IMR-90 (cell line): ENCODE data around the gene CMTM7. TPM values are rescaled to one million over a fixed set of nuclear protein-coding genes. Genes with fewer than 3 reads are reported as not detected.

Experiments used
- ATAC-seq: fragments of 200-7000 bp; cut with Tn5 transposase; 2 replicates; pipeline ENCODE4 v1.9.1; 2020; ENCODE audit warnings: low read depth, mild to moderate bottlenecking, moderate library complexity
- BruUV-seq: library from RNA; stranded (reverse); fragments of 400-500 nt; replicated peaks from 2 replicates; lab custom pipeline; 2021; lab: Mats Ljungman, UMichigan
- CTCF ChIA-PET: fragments of 300-600 bp; formaldehyde crosslinking; extraction: SDS; loops from one replicate; lab custom pipeline; 2021; ENCODE audit warnings: antibody characterized with exemption; lab: Yijun Ruan, JAX
- POLR2A ChIA-PET: fragments of 300-600 bp; sonication (Branson Sonifier 250); formaldehyde crosslinking; loops from one replicate; lab custom pipeline; 2022; ENCODE audit warnings: antibody characterized with exemption; ENCODE audit not compliant: unreplicated experiment; lab: Charles Lee
- DNase-seq: peaks from one replicate; pipeline ENCODE4 v3.0.0; 2013
- H2AFZ ChIP-seq: replicated peaks from 2 replicates; pipeline ENCODE3; 2013; ENCODE audit warnings: low read length, mild to moderate bottlenecking; ENCODE audit not compliant: poor library complexity
- H2AK5ac ChIP-seq: 2 replicates; pipeline ENCODE4 v1.6.1; 2013; ENCODE audit warnings: low read depth, low read length, inconsistent platforms
- H2AK9ac ChIP-seq: replicated peaks from 2 replicates; pipeline ENCODE3; 2013; ENCODE audit warnings: mild to moderate bottlenecking, low read depth, low read length, moderate library complexity; ENCODE audit not compliant: poor library complexity
- H2BK120ac ChIP-seq: 2 replicates; pipeline ENCODE4 v1.6.1; 2013; ENCODE audit warnings: low read depth, low read length, inconsistent platforms
- H2BK15ac ChIP-seq: 3 replicates; pipeline ENCODE4 v1.6.1; 2013; ENCODE audit warnings: low read depth, low read length, inconsistent platforms
- H2BK20ac ChIP-seq: 2 replicates; pipeline ENCODE4 v1.6.1; 2013; ENCODE audit warnings: low read depth, mild to moderate bottlenecking, inconsistent platforms, low read length, moderate library complexity
- H2BK5ac ChIP-seq: 2 replicates; pipeline ENCODE4 v1.6.1; 2013; ENCODE audit warnings: mild to moderate bottlenecking, low read depth, low read length, inconsistent platforms; ENCODE audit not compliant: poor library complexity, severe bottlenecking
- H3K14ac ChIP-seq: replicated peaks from 2 replicates; pipeline ENCODE4 v1.6.1; 2013; ENCODE audit warnings: low read depth, low read length, inconsistent platforms
- H3K18ac ChIP-seq: 2 replicates; pipeline ENCODE4 v1.6.1; 2013; ENCODE audit warnings: low read depth, low read length, control low read depth
- H3K23ac ChIP-seq: 2 replicates; pipeline ENCODE4 v1.6.1; 2013; ENCODE audit warnings: low read depth, low read length, inconsistent platforms
- H3K27ac ChIP-seq: 2 replicates; pipeline ENCODE4 v1.5.1; 2013; ENCODE audit warnings: mild to moderate bottlenecking, control low read depth, low read length; ENCODE audit not compliant: insufficient read depth
- H3K27me3 ChIP-seq: 2 replicates; pipeline ENCODE4 v1.6.1; 2013; ENCODE audit warnings: low read length; ENCODE audit not compliant: control insufficient read depth, insufficient read depth
- H3K36me3 ChIP-seq: 2 replicates; pipeline ENCODE4 v1.6.1; 2013; ENCODE audit warnings: low read length, mixed read lengths; ENCODE audit not compliant: control insufficient read depth, insufficient read depth
- H3K4ac ChIP-seq: 2 replicates; pipeline ENCODE4 v1.6.1; 2013; ENCODE audit warnings: low read depth, low read length, inconsistent platforms
- H3K4me1 ChIP-seq: 2 replicates; pipeline ENCODE4 v1.6.1; 2013; ENCODE audit warnings: low read length, mixed read lengths; ENCODE audit not compliant: control insufficient read depth, insufficient read depth
- H3K4me2 ChIP-seq: 2 replicates; pipeline ENCODE4 v1.6.1; 2013; ENCODE audit warnings: low read depth, mild to moderate bottlenecking, control low read depth, low read length, moderate library complexity
- H3K4me3 ChIP-seq: 2 replicates; pipeline ENCODE4 v1.5.1; 2013; ENCODE audit warnings: low read depth, mild to moderate bottlenecking, control low read depth, low read length, moderate library complexity; ENCODE audit not compliant: insufficient read depth
- H3K56ac ChIP-seq: 2 replicates; pipeline ENCODE4 v1.6.1; 2013; ENCODE audit warnings: low read length, inconsistent platforms; ENCODE audit not compliant: insufficient read depth; ENCODE audit errors: extremely low read depth
- H3K79me1 ChIP-seq, 2 experiments: 2 replicates each; pipeline ENCODE4 v1.6.1; 2013; ENCODE audit warnings: low read length in 2 of 2, inconsistent platforms in 1 of 2, low read depth in 1 of 2
- H3K9ac ChIP-seq: 2 replicates; pipeline ENCODE4 v1.6.1; 2013; ENCODE audit warnings: low read depth, low read length, control low read depth
- H3K9me1 ChIP-seq: 2 replicates; pipeline ENCODE4 v1.6.1; 2013; ENCODE audit warnings: low read length, inconsistent platforms; ENCODE audit not compliant: insufficient read depth
- H3K9me3 ChIP-seq: 2 replicates; pipeline ENCODE4 v1.6.1; 2013; ENCODE audit warnings: low read length; ENCODE audit not compliant: control insufficient read depth, insufficient read depth
- H4K20me1 ChIP-seq: 2 replicates; pipeline ENCODE4 v1.6.1; 2013; ENCODE audit warnings: low read length, inconsistent platforms; ENCODE audit not compliant: insufficient read depth
- H4K5ac ChIP-seq: 2 replicates; pipeline ENCODE4 v1.6.1; 2013; ENCODE audit warnings: mild to moderate bottlenecking, low read depth, low read length, control low read depth
- H4K8ac ChIP-seq, 2 experiments: 2 replicates each; pipeline ENCODE4 v1.6.1; 2013; ENCODE audit warnings: low read depth in 2 of 2, low read length in 2 of 2, control low read depth in 1 of 2, inconsistent platforms in 1 of 2
- H4K91ac ChIP-seq: 2 replicates; pipeline ENCODE4 v1.6.1; 2013; ENCODE audit warnings: low read depth, low read length, inconsistent platforms; ENCODE audit not compliant: insufficient read depth
- POLR2A ChIP-seq: IDR thresholded peaks from 2 replicates; pipeline ENCODE4 v1.6.1; 2012; ENCODE audit warnings: mild to moderate bottlenecking, low read depth, low read length
- WGBS, 2 experiments: methylation state at CpG; one replicate each; pipeline versions ENCODE4 v1.1.5 to v1.1.7; 2013; ENCODE audit warnings: missing lambda C conversion rate in 2 of 2; ENCODE audit not compliant: insufficient read length in 1 of 2; ENCODE audit errors: extremely low coverage in 2 of 2; 5-methylcytosine and 5-hydroxymethylcytosine counted together
- dilution Hi-C: fragments of 300-500 bp; cut with HindIII; formaldehyde crosslinking; loops from one replicate; pipeline ENCODE4 v1.14.3; 2018; ENCODE audit warnings: low sequenced_read_pairs; ENCODE audit not compliant: unreplicated experiment
- in situ Hi-C: fragments of 300-500 bp; cut with MboI; formaldehyde crosslinking; loops from 3 replicates; pipeline ENCODE4 v1.14.3; 2019; ENCODE audit warnings: low sequenced_read_pairs, inconsistent platforms, mixed read lengths
- intact Hi-C: fragments of 100-400 bp; cut with micrococcal nuclease; formaldehyde crosslinking; loops from 2 replicates; pipeline ENCODE4 v1.10.0; 2022
- polyA plus RNA-seq, 3 experiments: library from polyadenylated mRNA; depleted of rRNA; stranded (reverse); fragments of >200 nt; gene quantifications; 2 replicates each; pipeline ENCODE4 v1.2.3, GENCODE V29; 2012; ENCODE audit warnings: low replicate concordance in 1 of 3
- total RNA-seq: library from RNA; depleted of rRNA; stranded (reverse); fragments of >200 nt; gene quantifications from 2 replicates; pipeline ENCODE4 v1.2.3, GENCODE V29; 2012
- TF ChIP-seq, protein P1 (sequence below): fragments of 150-350 bp; IDR thresholded peaks from 2 replicates; pipeline ENCODE4 v1.6.1; 2017; ENCODE audit warnings: mild to moderate bottlenecking, antibody characterized with exemption, low read length, low read depth

Gene CMTM7
- total and polyA plus RNA-seq, 2 of the 4 experiments (the other 2 are of a cell fraction) = 3.4 to 31.4 TPM

DNA sequence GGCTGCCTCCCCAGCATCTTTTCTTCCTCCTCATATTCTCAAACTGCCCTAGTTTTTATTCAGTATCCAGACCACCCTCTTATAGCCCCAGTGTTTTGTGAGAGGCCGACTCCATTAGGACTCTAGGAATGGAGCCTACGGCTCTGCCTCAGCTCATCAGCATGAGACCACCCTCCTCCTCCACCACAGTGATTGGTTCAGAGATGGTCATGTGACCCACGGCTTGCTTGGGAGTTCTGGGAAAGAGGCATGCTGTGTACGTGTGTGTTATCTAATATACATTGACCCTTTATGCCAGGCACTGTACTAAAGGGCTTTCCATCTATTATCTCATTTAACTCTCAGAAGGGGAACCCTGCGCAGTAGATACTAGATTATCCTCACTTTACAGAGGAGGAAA lies 17.8 kb upstream of the CMTM7 start:
- Histone ChIP-seq H4K91ac (no peak overlapping the region), H3K4ac (no peak overlapping the region), H4K8ac (no peak overlapping the region), H3K36me3 (no peaks in the 10 kb centered on the region), H3K27me3 (peaks cover 3% of the 10 kb centered on the region), H3K9me3 (no peaks in the 10 kb centered on the region), H3K14ac (no peak overlapping the region), H3K79me1 (no peaks in the 10 kb centered on the region), H3K56ac (no peak overlapping the region), H2BK20ac (no peak overlapping the region), H2BK5ac (no peak overlapping the region), H3K4me2 (no peak overlapping the region), H2BK15ac (no peak overlapping the region), H3K4me3 (no peak overlapping the region), H3K23ac (no peak overlapping the region), H4K20me1 (no peaks in the 10 kb centered on the region), H2AK9ac (no peak overlapping the region), H3K9ac (no peak overlapping the region), H2AFZ (no peak overlapping the region), H3K18ac (no peak overlapping the region), H3K4me1 (no peaks in the 10 kb centered on the region; the same call in 1 of the 2 replicates), H3K9me1 (no peaks in the 10 kb centered on the region), H2AK5ac (no peak overlapping the region), H4K5ac (no peak overlapping the region), H3K27ac (no peak overlapping the region), H2BK120ac (no peak overlapping the region)
- intact Hi-C loops = no loop called here
- POLR2A ChIA-PET = no interaction called here
- in situ Hi-C loops = no loop called here
- BruUV-seq = no TSS peak
- no CpG with 5 or more reads among the region's 5 CpGs for WGBS, 2 experiments
- DNase-seq (no peak), ATAC-seq (no peak)
- no peak for TF ChIP-seq POLR2A
- TF ChIP-seq, protein P1, sequence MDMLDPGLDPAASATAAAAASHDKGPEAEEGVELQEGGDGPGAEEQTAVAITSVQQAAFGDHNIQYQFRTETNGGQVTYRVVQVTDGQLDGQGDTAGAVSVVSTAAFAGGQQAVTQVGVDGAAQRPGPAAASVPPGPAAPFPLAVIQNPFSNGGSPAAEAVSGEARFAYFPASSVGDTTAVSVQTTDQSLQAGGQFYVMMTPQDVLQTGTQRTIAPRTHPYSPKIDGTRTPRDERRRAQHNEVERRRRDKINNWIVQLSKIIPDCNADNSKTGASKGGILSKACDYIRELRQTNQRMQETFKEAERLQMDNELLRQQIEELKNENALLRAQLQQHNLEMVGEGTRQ = 0 out of 2 replicates have a peak, but pooled peaks have one; percentile 3
- CTCF ChIA-PET = interaction anchor here (2.0 kb wide), 1 partner anchor 94 kb away, joined by 13 read pairs; no protein-coding TSS in a partner anchor
- dilution Hi-C loops = no loop called here
